Lung (tissue), 12 donors: ENCODE results near the gene FAM81A. TPM values are rescaled to one million over a fixed set of nuclear protein-coding genes. Genes with fewer than 3 reads are reported as not detected.
A peak's percentile ranks its signal among the peaks of the same experiment; 100 is the strongest.

Experiments used
- ATAC-seq: fragments of 200-7000 bp; cut with Tn5 transposase; one replicate; pipeline ENCODE4 v1.9.1; 2020; ENCODE audit warnings: moderate number of reproducible peaks; ENCODE audit not compliant: insufficient read depth, low FRiP score
- DNase-seq, 3 donors: peaks; one replicate each; pipeline ENCODE4 v3.0.0-alpha.2; 2013 to 2017
- H3K27ac ChIP-seq, 2 donors: one replicate each; pipeline ENCODE4 v1.5.1; 2013; ENCODE audit warnings: mild to moderate bottlenecking in 2 of 2, moderate library complexity in 2 of 2, control low read depth in 1 of 2, inconsistent platforms in 1 of 2, low read depth in 1 of 2, low read length in 1 of 2
- H3K27me3 ChIP-seq, 3 donors: one replicate each; pipeline ENCODE4 v1.5.1; 2013; ENCODE audit warnings: low read length in 2 of 3; ENCODE audit not compliant: control insufficient read depth in 3 of 3, insufficient read depth in 3 of 3
- H3K36me3 ChIP-seq, 4 donors: one replicate each; pipeline ENCODE4 v1.5.1; 2013; ENCODE audit warnings: low read length in 4 of 4, mild to moderate bottlenecking in 1 of 4, moderate library complexity in 1 of 4; ENCODE audit not compliant: control insufficient read depth in 4 of 4, insufficient read depth in 4 of 4
- H3K4me1 ChIP-seq, 5 donors: one replicate each; pipeline ENCODE4 v1.5.1; 2013; ENCODE audit warnings: low read length in 5 of 5, mild to moderate bottlenecking in 2 of 5, moderate library complexity in 1 of 5; ENCODE audit not compliant: control insufficient read depth in 5 of 5, insufficient read depth in 5 of 5
- H3K4me3 ChIP-seq: one replicate; pipeline ENCODE4 v1.5.1; 2013; ENCODE audit warnings: mild to moderate bottlenecking, control low read depth, moderate library complexity
- H3K9ac ChIP-seq, 2 donors: one replicate each; pipeline ENCODE4 v1.5.1; 2013; ENCODE audit warnings: low read length in 2 of 2, control low read depth in 1 of 2; ENCODE audit not compliant: insufficient read depth in 1 of 2
- H3K9me3 ChIP-seq, 4 donors: one replicate each; pipeline ENCODE4 v1.5.1; 2013; ENCODE audit warnings: low read length in 3 of 4, mild to moderate bottlenecking in 1 of 4, moderate library complexity in 1 of 4; ENCODE audit not compliant: control insufficient read depth in 4 of 4, insufficient read depth in 3 of 4
- CTCF ChIP-seq: IDR thresholded peaks from 2 replicates; pipeline ENCODE4 v1.5.1; 2012; ENCODE audit warnings: mild to moderate bottlenecking; ENCODE audit errors: control extremely low read depth, extremely low read depth
- WGBS, 2 donors: extraction: QIAGEN DNeasy Blood & Tissue Kit; methylation state at CpG; one replicate each; pipeline ENCODE4 v1.1.7; 2013; 5-methylcytosine and 5-hydroxymethylcytosine counted together
- polyA plus RNA-seq, 2 donors: library from polyadenylated mRNA; stranded (reverse); fragments of 200-250 nt; gene quantifications; one replicate each; pipeline ENCODE4 v1.2.1, GENCODE V29; 2013
- total RNA-seq, 2 donors: library from RNA; depleted of rRNA in 1 of 2; stranded (reverse); fragments of >200 nt in 1 of 2; gene quantifications; one replicate each; pipeline ENCODE4 v1.2.1, GENCODE V29; 2014 to 2021
- donor health status: control.
- donor health status: control.
- donor health status: Bipolar disorder and iron deficiency.
- donor health status: healthy.
- donor health status: DM: yes; HTN: yes; CAD: no.

FAM81A gene
- total and polyA plus RNA-seq, 4 donors = 0.67 to 2.9 (median 1.7) TPM

GRCh38 chr15:59491062-59491461, 53.1 kb downstream of the FAM81A start:
- Histone ChIP-seq H3K4me3 (no peak overlapping the region), H3K27ac (peak overlapping the region in 1 of 2 donors; percentile 16), H3K9me3 (peaks cover 0 to 2% (median 0%) of the 10 kb centered on the region in 4 donors), H3K36me3 (no peaks in the 10 kb centered on the region), H3K9ac (no peak overlapping the region), H3K27me3 (no peaks in the 10 kb centered on the region), H3K4me1 (peaks cover 0 to 2% (median 0%) of the 10 kb centered on the region in 5 donors)
- DNase-seq (no peak), ATAC-seq (no peak)
- no peak for TF ChIP-seq CTCF
- 55 to 67% methylated on average over 5 of the region's 5 CpGs for whole genome bisulfite sequencing, 2 donors

- ATAC-seq (peak; percentile 84), DNase-seq (peak; percentile 69 to 85 (median 79))
- TF ChIP-seq CTCF = peak; percentile 88
- Histone ChIP-seq H3K4me3 (no peak overlapping the region), H3K36me3 (no peaks in the 10 kb centered on the region), H3K27ac (no peak overlapping the region), H3K27me3 (no peaks in the 10 kb centered on the region), H3K9ac (no peak overlapping the region), H3K9me3 (no peaks in the 10 kb centered on the region), H3K4me1 (peaks cover 0 to 2% (median 0%) of the 10 kb centered on the region in 5 donors)
- WGBS, 2 donors = 26% methylated on average over 11 of the region's 11 CpGs
These were observed 54.7 kb downstream of the FAM81A start for GRCh38 chr15:59492389-59493377.

GRCh38 chr15:59501597-59501996, 63.6 kb downstream of the FAM81A start:
- ATAC-seq (no peak), DNase-seq (peak in 1 of 3 donors; percentile 24)
- no peaks in the 10 kb centered on the region for H3K27me3 ChIP-seq
- no peaks in the 10 kb centered on the region for H3K4me1 ChIP-seq
- no peaks in the 10 kb centered on the region for H3K9me3 ChIP-seq
- WGBS, 2 donors = 54 to 65% methylated on average over 5 of the region's 5 CpGs
- H3K4me3 ChIP-seq = no peak overlapping the region
- no peak overlapping the region for H3K9ac ChIP-seq
- H3K27ac ChIP-seq = no peak overlapping the region
- peak; percentile 25 for TF ChIP-seq CTCF
- no peaks in the 10 kb centered on the region for H3K36me3 ChIP-seq
